Stimulated activated CD4-positive, alpha-beta T cell treated with anti-CD3 and anti-CD28 coated beads, TNF-alpha, amount 100 ng/mL, for 1 hour (primary cell): ENCODE measurements around the gene CTBS.
"Not testable (repeated sequence)": the region's sequence is repeated elsewhere in the genome, so short reads cannot be mapped to it uniquely, and the experiment has no call there.

Experiments
- DNase-seq, 3 donors: peaks; one replicate each; pipeline ENCODE4 v3.0.0-alpha.2; 2020; ENCODE audit warnings: low read depth in 3 of 3, low spot score in 1 of 3

CTBS gene

GRCh38 chr1:84587099-84587498 is 12.9 kb upstream of the CTBS start:
- no peak for DNase-seq

GRCh38 chr1:84585803-84586202 is 11.6 kb upstream of the CTBS start:
- no peak for DNase-seq

DNA sequence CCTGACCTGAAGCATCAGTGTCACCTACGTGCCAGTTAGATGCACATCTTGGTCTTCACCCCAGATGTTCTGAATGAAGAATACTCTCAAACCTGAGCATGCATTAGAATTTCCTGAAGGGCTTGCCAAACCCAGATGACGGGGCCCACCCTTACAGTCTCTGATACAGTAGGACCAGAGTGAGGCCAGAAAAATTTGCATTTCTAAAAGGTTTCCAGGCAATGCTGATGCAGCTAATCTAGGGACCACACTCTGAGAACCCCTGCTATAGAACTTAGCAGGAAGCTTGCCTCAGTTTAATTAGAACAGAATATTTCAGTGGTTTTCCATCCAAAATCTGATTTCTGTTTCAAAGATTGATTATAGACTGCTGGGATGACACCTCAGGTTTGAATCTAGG is 9.9 kb upstream of the CTBS start:
- DNase-seq: no peak

DNA sequence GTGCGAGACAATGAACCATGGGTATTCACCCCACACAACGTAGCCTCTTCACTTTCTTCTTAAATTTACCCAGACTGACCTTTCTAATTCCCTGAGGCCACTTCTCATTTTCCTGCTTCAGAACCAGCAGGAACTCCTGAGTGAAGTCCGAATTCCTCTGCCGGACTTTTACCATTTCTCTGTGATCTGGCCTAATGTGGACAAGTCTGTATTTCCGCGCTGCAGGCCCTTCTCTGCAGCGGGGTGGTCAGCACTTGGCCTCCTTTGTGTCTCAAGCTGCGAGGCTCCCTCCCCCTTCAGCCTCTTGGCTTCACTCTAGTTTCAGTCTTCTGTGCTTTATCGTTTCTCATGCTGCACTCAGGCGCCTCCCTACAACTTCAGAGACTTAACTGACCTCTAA is 9.4 kb upstream of the CTBS start:
- no peak for DNase-seq

- DNase-seq: no peak
These were observed 8.8 kb upstream of the CTBS start for GRCh38 chr1:84582802-84583587.

- no peak for DNase-seq
These were observed 7.4 kb upstream of the CTBS start for GRCh38 chr1:84581648-84582047.

DNA sequence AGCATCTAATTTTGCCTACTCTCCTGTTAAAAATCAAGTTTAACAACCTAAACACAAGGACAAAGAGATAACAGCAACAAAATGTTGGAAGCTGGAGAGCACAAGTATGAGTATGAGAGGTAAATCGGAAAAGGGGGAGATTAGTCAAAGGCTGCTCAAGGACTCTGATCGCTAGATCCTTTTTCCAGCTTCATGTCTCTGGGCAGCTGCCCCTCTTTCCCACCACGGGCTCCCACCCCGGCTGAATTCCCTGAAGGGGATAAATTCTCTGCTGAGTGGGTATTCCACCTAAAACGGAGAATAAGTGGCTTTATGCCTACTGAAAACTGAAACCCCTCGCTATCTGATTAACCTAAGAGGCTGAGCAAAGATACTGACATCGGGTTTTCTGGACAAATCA is 696 bp upstream of the CTBS start:
- DNase-seq: no peak

GRCh38 chr1:84573481-84573966 is 716 bp downstream of the CTBS start:
- no peak for DNase-seq

- no peak for DNase-seq
These were observed 3.1 kb downstream of the CTBS start for GRCh38 chr1:84571150-84571535.

DNA sequence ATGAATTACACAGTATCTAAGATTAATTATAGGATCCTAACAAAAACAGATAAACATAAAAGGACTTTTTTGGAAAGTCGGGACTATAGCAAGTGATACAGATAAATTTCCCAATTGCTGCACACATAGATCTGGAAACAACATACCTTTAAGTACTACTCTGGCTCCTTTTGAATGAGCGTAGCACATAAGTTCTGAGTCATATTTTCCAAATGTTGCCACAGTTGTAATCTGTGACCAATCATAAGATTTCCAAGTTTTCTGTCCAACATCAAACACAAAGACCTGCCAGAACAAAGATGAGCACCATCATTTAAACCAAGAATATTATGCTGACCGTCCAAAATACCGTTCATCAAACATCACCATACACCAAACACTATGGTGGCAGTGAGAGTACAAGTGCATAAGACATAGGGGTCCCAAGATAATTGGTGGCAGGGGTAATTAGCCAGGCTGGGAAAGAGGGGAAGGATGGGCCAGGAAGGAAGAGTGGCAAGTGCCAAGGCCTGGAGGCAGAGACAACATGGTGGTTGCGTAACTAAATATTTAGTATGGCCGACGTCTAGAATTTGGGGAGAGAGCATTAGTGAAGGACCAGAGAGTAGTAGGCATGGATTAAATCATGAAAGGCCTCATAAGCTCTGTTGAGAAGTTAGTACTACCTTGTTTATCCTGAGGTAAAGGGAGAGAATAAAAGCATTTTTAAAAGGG is 3.6 kb downstream of the CTBS start:
- DNase-seq: no peak

DNA sequence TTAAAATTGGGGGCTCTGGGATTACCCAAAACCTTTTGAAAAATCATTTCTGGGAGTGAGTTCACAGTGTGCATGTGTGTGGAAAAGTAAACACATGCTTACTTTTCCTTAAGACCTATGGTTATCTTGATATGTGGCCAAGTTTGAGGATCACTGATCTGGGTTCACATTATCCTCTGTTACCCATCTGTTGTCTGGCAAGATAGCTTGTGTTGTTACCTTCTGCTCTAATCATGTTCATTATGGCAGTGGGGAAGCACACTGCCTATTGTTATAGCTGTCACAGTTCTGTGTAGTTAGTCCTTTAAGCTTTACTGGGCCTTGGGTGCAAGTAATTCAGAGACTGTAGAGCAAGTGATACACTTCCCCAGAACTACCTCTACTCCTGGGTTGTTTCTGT is 5.0 kb downstream of the CTBS start:
- no peak for DNase-seq

GRCh38 chr1:84550826-84551225 is 23.4 kb downstream of the CTBS start:
- no peak for DNase-seq

DNA sequence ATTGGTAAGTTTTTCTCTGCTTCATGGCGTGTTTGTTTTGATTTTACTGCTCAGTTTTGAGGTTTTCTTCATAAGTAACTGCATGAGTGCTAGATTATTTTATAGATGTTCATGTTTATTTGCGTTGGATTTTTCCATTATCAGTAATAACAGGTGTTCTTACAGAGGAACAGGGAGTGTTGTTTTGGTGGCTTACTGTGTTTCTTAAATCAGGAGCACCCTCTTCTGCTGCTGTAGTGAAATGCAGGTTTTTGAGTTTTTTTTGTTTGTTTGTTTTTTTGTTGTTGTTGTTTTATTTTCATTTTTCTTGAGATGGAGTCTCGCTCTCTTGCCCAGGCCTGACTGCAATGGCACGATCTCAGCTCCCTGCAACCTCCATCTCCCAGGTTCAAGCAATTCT is 32.6 kb downstream of the CTBS start:
- no peak for DNase-seq

DNA sequence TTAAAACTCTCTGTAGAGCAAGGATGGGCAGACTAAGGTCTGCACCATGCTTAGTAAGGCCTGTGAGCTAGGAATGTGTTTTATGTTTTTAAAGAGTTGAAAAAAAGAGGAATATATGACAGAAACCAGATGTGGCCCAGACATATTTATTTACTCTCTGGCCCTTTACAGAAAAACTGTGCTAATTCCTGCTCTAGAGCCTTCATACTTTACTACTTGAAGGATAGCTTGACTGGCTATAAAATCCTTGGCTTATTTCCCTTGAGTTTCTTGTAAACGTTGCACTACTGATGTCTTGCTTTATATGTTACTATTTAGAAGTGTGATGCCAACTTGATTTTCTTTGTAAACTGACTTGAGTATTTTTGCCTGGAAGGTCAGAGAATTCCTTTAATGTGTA is 33.5 kb downstream of the CTBS start:
- DNase-seq: no peak

DNA sequence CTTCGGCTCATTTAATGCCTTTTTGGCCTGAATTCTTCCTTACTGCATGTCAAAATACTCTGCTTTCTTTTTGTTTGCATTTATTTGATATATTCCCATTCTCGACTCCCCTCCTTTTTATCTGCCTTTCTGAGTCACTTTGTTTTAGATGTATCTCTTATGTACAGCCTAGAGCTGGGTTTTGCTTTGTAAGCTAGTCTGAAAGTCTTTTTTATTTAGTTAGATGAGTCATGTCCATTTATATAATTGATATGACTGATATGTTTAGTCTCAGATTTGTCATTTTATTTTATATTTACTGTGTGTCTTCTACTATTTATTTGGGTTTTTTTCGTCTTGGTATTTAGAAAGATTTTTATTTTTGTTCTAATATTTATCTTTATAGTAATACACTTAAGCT is 34.3 kb downstream of the CTBS start:
- no peak for DNase-seq

DNA sequence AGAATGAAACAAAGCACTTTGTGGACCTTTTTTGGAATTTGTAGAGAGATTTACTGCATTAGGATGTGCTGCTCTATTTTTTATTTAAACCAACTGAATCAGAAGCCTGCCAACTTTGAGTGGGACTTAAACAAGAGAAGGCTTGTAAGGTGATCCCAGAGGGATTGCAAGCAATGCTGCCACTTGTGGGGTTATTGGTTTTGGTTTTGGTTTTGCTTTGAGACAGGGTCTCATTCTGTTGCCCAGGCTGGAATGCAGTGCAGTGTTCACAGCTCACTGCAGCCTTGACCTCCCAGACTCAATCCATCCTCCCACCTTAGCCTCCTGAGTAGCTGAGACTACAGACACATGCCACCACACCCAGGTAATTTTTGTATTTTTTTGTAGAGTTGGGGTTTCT is 35.6 kb downstream of the CTBS start:
- no peak for DNase-seq

DNA sequence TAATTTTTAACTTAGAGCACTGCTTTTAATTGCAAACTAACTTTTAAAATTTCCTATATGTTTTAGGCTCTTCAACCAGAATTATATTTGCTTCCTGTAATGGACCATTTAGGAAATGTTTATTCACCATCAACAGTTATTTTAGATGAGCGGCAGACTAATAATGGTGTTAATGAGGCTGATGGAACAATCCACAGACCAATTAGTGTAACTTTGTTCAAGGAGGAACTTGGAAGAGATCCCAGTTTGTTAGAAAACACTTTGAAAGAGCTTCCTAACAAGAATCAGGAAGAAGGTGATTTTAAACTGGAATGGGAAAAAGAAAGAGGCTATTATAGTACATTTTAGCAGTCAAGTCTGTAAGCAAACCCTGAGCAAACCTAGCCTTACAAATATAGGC is 48.5 kb downstream of the CTBS start:
- DNase-seq: no peak

DNA sequence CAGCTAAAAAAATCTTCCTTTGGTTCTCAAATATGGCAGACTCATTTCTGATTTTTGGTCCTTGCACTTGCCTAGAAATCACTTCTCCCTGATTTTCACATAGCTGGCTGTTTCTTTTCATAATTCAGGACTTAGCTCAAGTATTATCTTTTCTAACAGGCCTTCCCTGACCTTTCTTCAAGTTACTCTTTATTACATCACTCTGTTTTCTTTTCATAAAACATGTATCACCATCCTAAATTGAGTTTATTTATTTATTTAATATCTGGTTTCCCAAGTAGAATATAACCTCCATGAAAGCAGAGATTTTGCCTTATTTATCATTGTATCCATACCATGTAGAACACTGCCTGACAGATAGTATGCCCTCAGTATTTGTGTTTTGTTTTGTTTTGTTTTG is 49.6 kb downstream of the CTBS start:
- DNase-seq: no peak

- DNase-seq: no peak
These were observed 63.6 kb downstream of the CTBS start for GRCh38 chr1:84510668-84511067.

GRCh38 chr1:84510165-84510564 is 64.1 kb downstream of the CTBS start:
- no peak for DNase-seq

- DNase-seq: no peak
These were observed 65.2 kb downstream of the CTBS start for GRCh38 chr1:84509029-84509428.

DNA sequence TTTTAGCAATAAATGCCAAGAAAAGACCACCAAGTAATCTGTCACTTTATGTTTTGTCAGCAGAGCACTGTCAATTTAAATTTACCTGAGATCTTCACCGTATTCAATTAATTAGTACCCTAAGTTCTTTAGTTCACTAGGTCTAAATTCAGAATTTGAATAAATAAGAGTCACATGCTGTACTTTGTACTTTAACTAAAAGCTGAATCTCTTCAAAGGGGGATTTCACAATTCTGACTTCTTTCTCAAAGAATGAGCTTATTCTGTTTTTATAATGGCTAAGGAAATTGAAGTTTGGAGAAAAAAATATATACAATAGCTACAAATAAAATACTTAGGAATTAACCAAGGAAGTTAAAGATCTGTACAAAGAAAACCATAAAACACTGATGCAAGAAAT is 65.7 kb downstream of the CTBS start:
- DNase-seq: no peak

- not testable (repeated sequence) for DNase-seq
These were observed 66.4 kb downstream of the CTBS start for GRCh38 chr1:84507887-84508286.
